Dermis microvascular lymphatic vessel endothelial cell (primary cell): ENCODE measurements around the gene WDR49. TPM values are rescaled to one million over a fixed set of nuclear protein-coding genes. Genes with fewer than 3 reads are reported as not detected.

Experiments
- total RNA-seq: library from RNA; depleted of rRNA; stranded (reverse); fragments of >200 nt; gene quantifications from 2 replicates; pipeline ENCODE4 v1.2.1, GENCODE V29; 2014

WDR49 gene
- total RNA-seq, 1 donor from 2014 or later, result 0.13 TPM

Other genes with a start within 250 kb of the WDR49 start
- gene SERPINI2, start 179.9 kb downstream of the WDR49 start, total RNA-seq, result not detected in 2 replicates
- gene PDCD10, start 81.0 kb upstream of the WDR49 start, total RNA-seq, result 46.1 and 47.5 TPM in 2 replicates
- 0.76 and 1.4 TPM in 2 replicates for gene SERPINI1, start 81.8 kb upstream of the WDR49 start, total RNA-seq